ENCODE data around the gene METTL5. TPM values are rescaled to one million over a fixed set of nuclear protein-coding genes. Genes with fewer than 3 reads are reported as not detected.

The METTL5 gene
- total and polyA plus RNA-seq, 4 donors = 29.2 to 59.0 (median 33.0) TPM

- H3K9me3 ChIP-seq (ENCODE audit: control insufficient read depth in 4 of 4, insufficient read depth in 3 of 4, low read length in 3 of 4) = no peaks in the 10 kb centered on the region
- no peaks in the 10 kb centered on the region for H3K4me1 ChIP-seq (ENCODE audit: control insufficient read depth in 5 of 5, insufficient read depth in 5 of 5, low read length in 5 of 5)
- H3K27ac ChIP-seq (ENCODE audit: low read depth in 1 of 2, low read length in 1 of 2) = no peak overlapping the region
- no peak for ATAC-seq (ENCODE audit: insufficient read depth, low FRiP score)
- H3K4me3 ChIP-seq = no peak overlapping the region
- WGBS, 2 donors = 77 to 91% methylated on average over 4 of the region's 4 CpGs
- H3K9ac ChIP-seq (ENCODE audit: insufficient read depth in 1 of 2, low read length in 2 of 2) = no peak overlapping the region
- no peaks in the 10 kb centered on the region for H3K27me3 ChIP-seq (ENCODE audit: control insufficient read depth in 3 of 3, insufficient read depth in 3 of 3, low read length in 2 of 3)
- TF ChIP-seq, protein P1, sequence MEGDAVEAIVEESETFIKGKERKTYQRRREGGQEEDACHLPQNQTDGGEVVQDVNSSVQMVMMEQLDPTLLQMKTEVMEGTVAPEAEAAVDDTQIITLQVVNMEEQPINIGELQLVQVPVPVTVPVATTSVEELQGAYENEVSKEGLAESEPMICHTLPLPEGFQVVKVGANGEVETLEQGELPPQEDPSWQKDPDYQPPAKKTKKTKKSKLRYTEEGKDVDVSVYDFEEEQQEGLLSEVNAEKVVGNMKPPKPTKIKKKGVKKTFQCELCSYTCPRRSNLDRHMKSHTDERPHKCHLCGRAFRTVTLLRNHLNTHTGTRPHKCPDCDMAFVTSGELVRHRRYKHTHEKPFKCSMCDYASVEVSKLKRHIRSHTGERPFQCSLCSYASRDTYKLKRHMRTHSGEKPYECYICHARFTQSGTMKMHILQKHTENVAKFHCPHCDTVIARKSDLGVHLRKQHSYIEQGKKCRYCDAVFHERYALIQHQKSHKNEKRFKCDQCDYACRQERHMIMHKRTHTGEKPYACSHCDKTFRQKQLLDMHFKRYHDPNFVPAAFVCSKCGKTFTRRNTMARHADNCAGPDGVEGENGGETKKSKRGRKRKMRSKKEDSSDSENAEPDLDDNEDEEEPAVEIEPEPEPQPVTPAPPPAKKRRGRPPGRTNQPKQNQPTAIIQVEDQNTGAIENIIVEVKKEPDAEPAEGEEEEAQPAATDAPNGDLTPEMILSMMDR (IDR thresholded peaks at IDR 0.05; ENCODE audit: control extremely low read depth, extremely low read depth) = no peak
- no peaks in the 10 kb centered on the region for H3K36me3 ChIP-seq (ENCODE audit: control insufficient read depth in 4 of 4, insufficient read depth in 4 of 4, low read length in 4 of 4)
- no peak for DNase-seq
Observed at GRCh38 chr2:169781249-169782013, 43.3 kb downstream of the METTL5 start.

GRCh38 chr2:169778446-169778845 is 46.3 kb downstream of the METTL5 start:
- H3K4me1 ChIP-seq (ENCODE audit: control insufficient read depth in 5 of 5, insufficient read depth in 5 of 5, low read length in 5 of 5) = no peaks in the 10 kb centered on the region
- ATAC-seq (ENCODE audit: insufficient read depth, low FRiP score) (no peak), DNase-seq (no peak)
- H3K27me3 ChIP-seq (ENCODE audit: control insufficient read depth in 3 of 3, insufficient read depth in 3 of 3, low read length in 2 of 3) = no peaks in the 10 kb centered on the region
- 38 to 69% methylated on average over 3 of the region's 3 CpGs for WGBS, 2 donors
- no peak overlapping the region for H3K27ac ChIP-seq (ENCODE audit: low read depth in 1 of 2, low read length in 1 of 2)
- TF ChIP-seq, protein P1 (IDR thresholded peaks at IDR 0.05; ENCODE audit: control extremely low read depth, extremely low read depth) = no peak
- no peaks in the 10 kb centered on the region for H3K9me3 ChIP-seq (ENCODE audit: control insufficient read depth in 4 of 4, insufficient read depth in 3 of 4, low read length in 3 of 4)
- no peaks in the 10 kb centered on the region for H3K36me3 ChIP-seq (ENCODE audit: control insufficient read depth in 4 of 4, insufficient read depth in 4 of 4, low read length in 4 of 4)
- no peak overlapping the region for H3K9ac ChIP-seq (ENCODE audit: insufficient read depth in 1 of 2, low read length in 2 of 2)
- H3K4me3 ChIP-seq = no peak overlapping the region

GRCh38 chr2:169776252-169776761 is 48.4 kb downstream of the METTL5 start:
- Histone ChIP-seq H3K4me3 (no peak overlapping the region), H3K36me3 (ENCODE audit: control insufficient read depth in 4 of 4, insufficient read depth in 4 of 4, low read length in 4 of 4) (no peaks in the 10 kb centered on the region), H3K27me3 (ENCODE audit: control insufficient read depth in 3 of 3, insufficient read depth in 3 of 3, low read length in 2 of 3) (no peaks in the 10 kb centered on the region), H3K9ac (ENCODE audit: insufficient read depth in 1 of 2, low read length in 2 of 2) (no peak overlapping the region), H3K4me1 (ENCODE audit: control insufficient read depth in 5 of 5, insufficient read depth in 5 of 5, low read length in 5 of 5) (no peaks in the 10 kb centered on the region), H3K27ac (ENCODE audit: low read depth in 1 of 2, low read length in 1 of 2) (no peak overlapping the region), H3K9me3 (ENCODE audit: control insufficient read depth in 4 of 4, insufficient read depth in 3 of 4, low read length in 3 of 4) (no peaks in the 10 kb centered on the region)
- 65 to 71% methylated on average over 2 of the region's 2 CpGs for WGBS, 2 donors
- DNase-seq = no peak
- TF ChIP-seq, protein P1 (IDR thresholded peaks at IDR 0.05; ENCODE audit: control extremely low read depth, extremely low read depth) = no peak
- ATAC-seq (ENCODE audit: insufficient read depth, low FRiP score) = no peak

Measured in lung (tissue), 12 donors.